Body of pancreas (tissue), 4 donors: ENCODE measurements around the gene CDC42BPA.

Source experiments
- POLR2A ChIP-seq, 3 donors: fragments of 450-650 bp; IDR thresholded peaks; one replicate each; pipeline ENCODE4 v1.6.1; 2016; ENCODE audit warnings: antibody characterized with exemption in 3 of 3, mild to moderate bottlenecking in 2 of 3
- TF ChIP-seq, protein P1 (sequence below), 7 experiments: fragments of 450-650 bp in 4 of 7; fragments of 200-600 bp in 3 of 7; sonication (generic) in 3 of 7; IDR thresholded peaks; one replicate each; pipeline ENCODE4 v1.5.1; 2016 to 2019; ENCODE audit warnings: antibody characterized with exemption in 7 of 7

- TF ChIP-seq POLR2A (IDR thresholded peaks at IDR 0.05) = no peak
- TF ChIP-seq, protein P1, sequence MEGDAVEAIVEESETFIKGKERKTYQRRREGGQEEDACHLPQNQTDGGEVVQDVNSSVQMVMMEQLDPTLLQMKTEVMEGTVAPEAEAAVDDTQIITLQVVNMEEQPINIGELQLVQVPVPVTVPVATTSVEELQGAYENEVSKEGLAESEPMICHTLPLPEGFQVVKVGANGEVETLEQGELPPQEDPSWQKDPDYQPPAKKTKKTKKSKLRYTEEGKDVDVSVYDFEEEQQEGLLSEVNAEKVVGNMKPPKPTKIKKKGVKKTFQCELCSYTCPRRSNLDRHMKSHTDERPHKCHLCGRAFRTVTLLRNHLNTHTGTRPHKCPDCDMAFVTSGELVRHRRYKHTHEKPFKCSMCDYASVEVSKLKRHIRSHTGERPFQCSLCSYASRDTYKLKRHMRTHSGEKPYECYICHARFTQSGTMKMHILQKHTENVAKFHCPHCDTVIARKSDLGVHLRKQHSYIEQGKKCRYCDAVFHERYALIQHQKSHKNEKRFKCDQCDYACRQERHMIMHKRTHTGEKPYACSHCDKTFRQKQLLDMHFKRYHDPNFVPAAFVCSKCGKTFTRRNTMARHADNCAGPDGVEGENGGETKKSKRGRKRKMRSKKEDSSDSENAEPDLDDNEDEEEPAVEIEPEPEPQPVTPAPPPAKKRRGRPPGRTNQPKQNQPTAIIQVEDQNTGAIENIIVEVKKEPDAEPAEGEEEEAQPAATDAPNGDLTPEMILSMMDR (IDR thresholded peaks at IDR 0.05) = no peak
Observed at GRCh38 chr1:227127891-227128290, 190.4 kb downstream of the CDC42BPA start.
